HEK293 (cell line): ENCODE results near the gene CAB39.
A peak's percentile ranks its signal among the peaks of the same experiment; 100 is the strongest.

Experiments used
- GFI1B ChIP-seq: fragments of 450-650 bp; formaldehyde crosslinking; IDR thresholded peaks from 2 replicates; pipeline ENCODE4 v1.5.1; 2016; ENCODE audit warnings: missing biosample characterization, missing genetic modification characterization
- HOXA7 ChIP-seq: sonication (generic); formaldehyde crosslinking; IDR thresholded peaks from 2 replicates; pipeline ENCODE4 v1.8.1; 2022; ENCODE audit warnings: missing genetic modification reagents, borderline replicate concordance
- KLF17 ChIP-seq: fragments of 450-650 bp; formaldehyde crosslinking; IDR thresholded peaks from 2 replicates; pipeline ENCODE4 v1.5.1; 2016; ENCODE audit warnings: missing biosample characterization, missing genetic modification characterization
- KLF7 ChIP-seq: fragments of 450-650 bp; formaldehyde crosslinking; IDR thresholded peaks from 2 replicates; pipeline ENCODE4 v1.5.1; 2016; ENCODE audit warnings: missing biosample characterization, missing genetic modification characterization, borderline replicate concordance
- KLF8 ChIP-seq: fragments of 450-650 bp; formaldehyde crosslinking; IDR thresholded peaks from 2 replicates; pipeline ENCODE4 v1.5.1; 2016; ENCODE audit warnings: missing biosample characterization, missing genetic modification characterization
- KLF9 ChIP-seq: fragments of 450-650 bp; formaldehyde crosslinking; IDR thresholded peaks from 2 replicates; pipeline ENCODE4 v1.5.1; 2016; ENCODE audit warnings: missing biosample characterization, missing genetic modification characterization, low read depth
- ZBTB48 ChIP-seq: fragments of 450-650 bp; formaldehyde crosslinking; IDR thresholded peaks from 2 replicates; pipeline ENCODE4 v1.5.1; 2016; ENCODE audit warnings: missing biosample characterization, missing genetic modification characterization
- ZBTB49 ChIP-seq: fragments of 450-650 bp; formaldehyde crosslinking; IDR thresholded peaks from 2 replicates; pipeline ENCODE4 v1.5.1; 2016; ENCODE audit warnings: missing biosample characterization, missing genetic modification characterization, low read depth
- ZFP69B ChIP-seq: fragments of 450-650 bp; formaldehyde crosslinking; IDR thresholded peaks from 2 replicates; pipeline ENCODE4 v1.5.1; 2016; ENCODE audit warnings: missing biosample characterization, missing genetic modification characterization
- ZIC2 ChIP-seq: fragments of 450-650 bp; formaldehyde crosslinking; IDR thresholded peaks from 2 replicates; pipeline ENCODE4 v1.5.1; 2016; ENCODE audit warnings: missing biosample characterization, missing genetic modification characterization
- ZNF112 ChIP-seq: fragments of 450-650 bp; formaldehyde crosslinking; IDR thresholded peaks from 2 replicates; pipeline ENCODE4 v1.5.0; 2017; ENCODE audit warnings: missing biosample characterization, missing genetic modification characterization
- ZNF184 ChIP-seq: fragments of 450-650 bp; IDR thresholded peaks from 2 replicates; pipeline ENCODE4 v1.5.1; 2018; ENCODE audit warnings: missing biosample characterization, mild to moderate bottlenecking, missing genetic modification characterization
- ZNF24 ChIP-seq: fragments of 450-650 bp; formaldehyde crosslinking; IDR thresholded peaks from 2 replicates; pipeline ENCODE4 v1.5.1; 2016; ENCODE audit warnings: missing biosample characterization, missing genetic modification characterization
- ZNF266 ChIP-seq: fragments of 450-650 bp; formaldehyde crosslinking; IDR thresholded peaks from 2 replicates; pipeline ENCODE4 v1.5.1; 2016; ENCODE audit warnings: missing biosample characterization, missing genetic modification characterization, low read depth
- ZNF335 ChIP-seq: fragments of 450-650 bp; formaldehyde crosslinking; conservative IDR thresholded peaks from 2 replicates; pipeline ENCODE4 v1.5.1; 2016; ENCODE audit warnings: missing biosample characterization, missing genetic modification characterization
- ZNF354C ChIP-seq: fragments of 450-650 bp; formaldehyde crosslinking; IDR thresholded peaks from 2 replicates; pipeline ENCODE4 v1.5.1; 2016; ENCODE audit warnings: missing biosample characterization, missing genetic modification characterization, low read depth, borderline replicate concordance
- ZNF362 ChIP-seq: fragments of 450-650 bp; formaldehyde crosslinking; IDR thresholded peaks from 2 replicates; pipeline ENCODE4 v1.5.1; 2016; ENCODE audit warnings: missing biosample characterization, missing genetic modification characterization
- ZNF423 ChIP-seq: fragments of 450-650 bp; formaldehyde crosslinking; IDR thresholded peaks from 2 replicates; pipeline ENCODE4 v1.5.1; 2016; ENCODE audit warnings: missing biosample characterization, missing genetic modification characterization
- ZNF645 ChIP-seq: fragments of 450-650 bp; formaldehyde crosslinking; IDR thresholded peaks from 2 replicates; pipeline ENCODE4; 2016; ENCODE audit warnings: missing biosample characterization, missing genetic modification characterization
- ZNF660 ChIP-seq: fragments of 450-650 bp; IDR thresholded peaks from 2 replicates; pipeline ENCODE4 v1.5.1; 2018; ENCODE audit warnings: missing biosample characterization, mild to moderate bottlenecking, missing genetic modification characterization
- TF ChIP-seq, protein P1 (sequence below): fragments of 450-650 bp; IDR thresholded peaks from 2 replicates; pipeline ENCODE4 v1.5.1; 2018; ENCODE audit warnings: missing biosample characterization, mild to moderate bottlenecking, missing genetic modification characterization
- TF ChIP-seq, protein P2 (sequence below): fragments of 450-650 bp; formaldehyde crosslinking; IDR thresholded peaks from 2 replicates; pipeline ENCODE4 v1.5.1; 2017; ENCODE audit warnings: missing biosample characterization, missing genetic modification characterization
- TF ChIP-seq, protein P3 (sequence below): fragments of 450-650 bp; formaldehyde crosslinking; IDR thresholded peaks from 2 replicates; pipeline ENCODE4 v1.5.1; 2016; ENCODE audit warnings: missing biosample characterization, missing genetic modification characterization

CAB39 gene

DNA sequence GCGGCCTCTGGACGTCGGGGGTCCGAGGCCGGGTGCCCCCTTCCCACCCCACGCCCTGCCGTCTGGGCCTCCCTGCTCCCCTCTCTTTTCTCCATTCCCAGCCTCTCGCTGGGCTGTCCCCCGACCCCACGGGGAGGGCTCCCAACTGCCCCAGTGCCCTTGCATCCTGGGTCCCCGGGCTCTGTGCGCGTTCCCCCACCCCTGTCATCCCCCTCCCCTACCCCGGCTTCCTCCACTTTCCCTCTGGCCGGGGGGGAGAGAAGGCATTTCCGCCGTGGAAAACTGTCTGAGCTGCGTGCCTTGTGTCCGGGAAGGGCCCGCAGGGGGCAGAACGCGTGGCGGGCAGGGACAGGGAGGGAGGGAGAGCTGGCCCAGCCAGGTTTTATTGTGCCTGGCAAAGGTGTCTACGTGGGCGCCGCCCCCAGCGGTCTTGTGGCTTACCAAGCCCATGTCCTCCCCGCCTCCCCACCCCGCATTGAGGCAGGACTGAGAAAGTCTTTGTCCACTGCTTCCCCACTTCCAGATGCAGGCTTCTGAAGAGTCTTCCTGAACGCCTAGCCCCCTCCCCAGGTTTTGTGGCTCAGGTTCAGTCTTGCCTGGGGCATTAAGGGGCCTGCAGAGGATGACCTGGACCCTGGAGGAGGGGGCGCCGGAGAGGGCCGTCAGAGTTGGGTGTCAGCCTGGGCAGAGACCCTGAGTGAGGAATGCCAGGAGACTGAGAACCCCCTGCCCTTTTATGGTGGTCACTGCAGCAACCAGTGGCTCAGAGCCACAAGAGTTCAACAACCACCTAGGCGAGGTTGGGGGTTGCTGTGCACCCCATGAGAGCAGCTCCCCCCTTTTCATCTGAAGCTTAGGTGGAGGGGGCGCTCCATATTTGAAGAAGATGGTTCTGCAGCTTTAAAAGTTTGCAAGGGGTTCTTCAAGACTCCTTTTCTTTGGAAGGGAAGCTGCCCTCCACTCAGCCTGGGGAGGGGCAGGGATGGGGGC is 153.4 kb downstream of the CAB39 start (continued):
- no peak for TF ChIP-seq ZBTB49
- TF ChIP-seq ZNF24 (tag by site-specific recombination), result no peak
- TF ChIP-seq ZNF362 (tag by site-specific recombination), result no peak
- TF ChIP-seq ZFP69B (tag by site-specific recombination), result no peak
- TF ChIP-seq, protein P1, sequence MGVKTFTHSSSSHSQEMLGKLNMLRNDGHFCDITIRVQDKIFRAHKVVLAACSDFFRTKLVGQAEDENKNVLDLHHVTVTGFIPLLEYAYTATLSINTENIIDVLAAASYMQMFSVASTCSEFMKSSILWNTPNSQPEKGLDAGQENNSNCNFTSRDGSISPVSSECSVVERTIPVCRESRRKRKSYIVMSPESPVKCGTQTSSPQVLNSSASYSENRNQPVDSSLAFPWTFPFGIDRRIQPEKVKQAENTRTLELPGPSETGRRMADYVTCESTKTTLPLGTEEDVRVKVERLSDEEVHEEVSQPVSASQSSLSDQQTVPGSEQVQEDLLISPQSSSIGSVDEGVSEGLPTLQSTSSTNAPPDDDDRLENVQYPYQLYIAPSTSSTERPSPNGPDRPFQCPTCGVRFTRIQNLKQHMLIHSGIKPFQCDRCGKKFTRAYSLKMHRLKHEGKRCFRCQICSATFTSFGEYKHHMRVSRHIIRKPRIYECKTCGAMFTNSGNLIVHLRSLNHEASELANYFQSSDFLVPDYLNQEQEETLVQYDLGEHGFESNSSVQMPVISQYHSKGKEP (tag by site-specific recombination), result no peak
- TF ChIP-seq, protein P2, sequence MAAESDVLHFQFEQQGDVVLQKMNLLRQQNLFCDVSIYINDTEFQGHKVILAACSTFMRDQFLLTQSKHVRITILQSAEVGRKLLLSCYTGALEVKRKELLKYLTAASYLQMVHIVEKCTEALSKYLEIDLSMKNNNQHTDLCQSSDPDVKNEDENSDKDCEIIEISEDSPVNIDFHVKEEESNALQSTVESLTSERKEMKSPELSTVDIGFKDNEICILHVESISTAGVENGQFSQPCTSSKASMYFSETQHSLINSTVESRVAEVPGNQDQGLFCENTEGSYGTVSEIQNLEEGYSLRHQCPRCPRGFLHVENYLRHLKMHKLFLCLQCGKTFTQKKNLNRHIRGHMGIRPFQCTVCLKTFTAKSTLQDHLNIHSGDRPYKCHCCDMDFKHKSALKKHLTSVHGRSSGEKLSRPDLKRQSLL, result no peak
- peak; percentile 14; the same call in 1 of the 2 replicates for TF ChIP-seq ZNF335 (tag by site-specific recombination)
- no peak for TF ChIP-seq KLF7
- no peak for TF ChIP-seq ZNF184 (tag by site-specific recombination)
- TF ChIP-seq HOXA7 (CRISPR knock-in tag), result no peak
- no peak for TF ChIP-seq ZNF354C
- TF ChIP-seq ZBTB48, result no peak
- TF ChIP-seq ZNF266 (tag by site-specific recombination), result no peak
- TF ChIP-seq KLF17, result no peak
- TF ChIP-seq GFI1B (tag by site-specific recombination), result no peak
- TF ChIP-seq ZNF660, result no peak
- no peak for TF ChIP-seq ZNF112 (tag by site-specific recombination)
- peak; percentile 74 for TF ChIP-seq ZIC2 (tag by site-specific recombination)
- TF ChIP-seq, protein P3, sequence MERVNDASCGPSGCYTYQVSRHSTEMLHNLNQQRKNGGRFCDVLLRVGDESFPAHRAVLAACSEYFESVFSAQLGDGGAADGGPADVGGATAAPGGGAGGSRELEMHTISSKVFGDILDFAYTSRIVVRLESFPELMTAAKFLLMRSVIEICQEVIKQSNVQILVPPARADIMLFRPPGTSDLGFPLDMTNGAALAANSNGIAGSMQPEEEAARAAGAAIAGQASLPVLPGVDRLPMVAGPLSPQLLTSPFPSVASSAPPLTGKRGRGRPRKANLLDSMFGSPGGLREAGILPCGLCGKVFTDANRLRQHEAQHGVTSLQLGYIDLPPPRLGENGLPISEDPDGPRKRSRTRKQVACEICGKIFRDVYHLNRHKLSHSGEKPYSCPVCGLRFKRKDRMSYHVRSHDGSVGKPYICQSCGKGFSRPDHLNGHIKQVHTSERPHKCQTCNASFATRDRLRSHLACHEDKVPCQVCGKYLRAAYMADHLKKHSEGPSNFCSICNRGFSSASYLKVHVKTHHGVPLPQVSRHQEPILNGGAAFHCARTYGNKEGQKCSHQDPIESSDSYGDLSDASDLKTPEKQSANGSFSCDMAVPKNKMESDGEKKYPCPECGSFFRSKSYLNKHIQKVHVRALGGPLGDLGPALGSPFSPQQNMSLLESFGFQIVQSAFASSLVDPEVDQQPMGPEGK, result peak; percentile 63
- no peak for TF ChIP-seq ZNF645 (tag by site-specific recombination)
- TF ChIP-seq KLF9, result no peak
- TF ChIP-seq KLF8 (tag by site-specific recombination), result no peak
- TF ChIP-seq ZNF423 (tag by site-specific recombination), result 0 out of 2 replicates have a peak, but pooled peaks have one; percentile 14
